NCI-H146 treated with DMSO at 0.1 percent for 48 hours (cell line): Measurements from ENCODE around the gene B3GNT2.

Experiments used
- DNase-seq: peaks from one replicate; lab custom pipeline; 2025; ENCODE audit not compliant: unreplicated experiment; lab: John Stamatoyannopoulos, UW

The B3GNT2 gene

DNA sequence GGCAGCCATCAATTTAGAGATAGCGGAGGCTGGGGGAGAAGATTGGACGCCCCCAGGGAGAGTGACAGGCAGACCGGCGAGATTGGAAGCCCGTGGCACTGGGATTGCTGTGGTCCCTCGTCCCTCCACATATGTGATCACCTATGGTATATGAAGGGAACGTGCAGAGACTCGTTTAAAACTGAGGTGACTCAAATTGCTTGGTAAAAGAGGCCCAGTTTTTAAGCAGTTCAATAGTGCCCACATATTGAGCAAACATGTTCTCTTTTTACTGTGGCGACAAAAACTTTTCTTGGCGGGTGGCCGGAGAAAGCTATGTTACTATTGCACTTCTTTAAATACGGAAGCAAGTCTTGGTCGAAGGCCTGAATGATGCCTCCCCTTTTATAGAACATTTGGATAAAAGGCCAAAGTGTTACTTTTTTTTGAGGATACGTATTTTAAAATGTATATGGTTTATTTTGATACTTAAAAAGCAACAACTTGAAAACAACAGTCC lies 9.1 kb downstream of the B3GNT2 start:
- no peak for DNase-seq

DNA sequence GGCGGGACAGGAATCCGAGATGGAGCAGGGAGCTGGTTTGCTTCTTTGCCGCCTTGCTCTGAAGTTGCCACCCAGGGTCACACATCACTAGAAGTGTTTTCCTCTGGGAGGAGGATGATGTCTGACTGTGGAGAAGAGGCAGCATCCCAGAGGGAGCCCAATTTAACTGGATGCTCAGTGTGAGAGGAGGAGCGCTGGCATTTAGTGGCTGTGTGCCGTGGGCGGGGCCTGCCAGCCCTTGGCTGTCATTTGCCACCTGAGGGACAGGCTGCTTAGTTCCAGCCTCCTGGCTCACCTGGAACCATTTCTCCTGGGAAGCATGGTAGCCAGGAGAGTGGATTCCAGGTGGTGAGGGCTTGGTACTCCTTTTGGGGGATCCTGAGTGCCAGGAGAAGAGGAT lies 9.6 kb downstream of the B3GNT2 start:
- DNase-seq, result no peak

DNA sequence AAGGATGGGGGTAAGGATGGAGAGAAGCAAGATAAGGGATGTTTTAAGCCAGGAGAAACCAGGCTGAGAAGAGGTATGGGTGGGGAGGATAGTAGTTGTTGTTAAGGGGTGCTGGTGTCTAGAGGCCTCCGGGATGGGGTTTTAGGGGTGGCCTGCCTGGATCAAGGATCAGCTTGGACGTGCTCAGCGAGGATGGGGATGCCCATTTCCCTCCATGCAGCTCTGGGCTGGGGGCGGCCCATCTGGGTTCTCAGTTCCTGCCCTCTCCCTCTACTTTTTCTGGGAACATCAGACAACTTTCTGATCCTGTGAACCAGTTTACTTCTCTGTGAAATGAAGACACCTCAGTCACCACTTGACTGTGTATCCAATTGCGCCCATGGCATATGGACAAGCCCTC lies 10.1 kb downstream of the B3GNT2 start:
- DNase-seq, result no peak

DNA sequence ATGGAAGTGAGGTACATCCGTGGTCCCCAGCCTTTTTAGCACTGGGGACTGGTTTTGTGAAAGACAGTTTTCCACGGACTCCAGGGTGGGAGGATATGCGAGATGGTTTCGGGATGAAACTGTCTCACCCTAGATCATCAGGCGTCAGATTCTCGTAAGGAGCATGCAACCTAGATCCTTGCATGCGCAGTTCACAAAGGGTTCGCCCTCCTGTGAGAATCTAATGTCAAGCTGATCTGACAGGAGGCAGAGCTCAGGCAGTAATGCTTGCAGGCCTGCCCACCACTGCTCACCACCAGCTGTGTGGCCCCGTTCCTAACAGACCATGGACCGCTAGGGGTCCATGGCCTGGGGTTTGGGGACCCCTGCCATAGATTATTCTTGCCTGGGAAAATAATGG lies 11.6 kb downstream of the B3GNT2 start:
- no peak for DNase-seq

DNA sequence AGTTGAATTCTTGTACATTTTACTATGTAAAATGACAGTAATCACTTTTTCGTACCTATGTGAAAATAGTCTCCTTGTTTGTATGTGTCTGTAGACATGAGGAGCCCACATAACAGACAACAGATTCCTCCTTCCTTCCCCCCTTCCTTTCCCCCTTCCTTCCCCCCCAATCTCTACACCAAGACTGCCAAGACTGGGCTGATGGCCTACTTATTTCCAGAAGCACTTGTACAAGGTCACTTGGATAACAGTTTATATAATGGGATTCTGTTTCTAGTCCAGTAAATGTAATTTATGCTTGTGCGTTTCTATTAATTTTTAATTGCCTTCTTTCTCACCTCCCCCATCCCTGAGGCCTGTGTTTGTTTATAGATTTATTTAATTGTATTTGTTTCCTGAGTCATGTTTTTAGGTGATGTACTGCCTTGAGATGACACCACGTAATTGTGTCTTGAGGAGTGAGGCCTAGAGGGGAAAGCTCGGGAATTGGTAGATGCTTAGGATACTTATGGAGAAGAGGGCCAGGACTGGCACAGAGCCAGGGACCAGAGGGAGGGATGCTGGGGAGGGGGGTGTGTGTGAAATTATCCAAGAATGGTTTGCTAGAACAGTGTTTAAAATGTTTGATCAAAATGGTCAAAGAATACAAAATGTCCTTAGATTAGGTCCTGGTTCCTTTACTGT lies 12.3 kb downstream of the B3GNT2 start:
- DNase-seq, result no peak

DNA sequence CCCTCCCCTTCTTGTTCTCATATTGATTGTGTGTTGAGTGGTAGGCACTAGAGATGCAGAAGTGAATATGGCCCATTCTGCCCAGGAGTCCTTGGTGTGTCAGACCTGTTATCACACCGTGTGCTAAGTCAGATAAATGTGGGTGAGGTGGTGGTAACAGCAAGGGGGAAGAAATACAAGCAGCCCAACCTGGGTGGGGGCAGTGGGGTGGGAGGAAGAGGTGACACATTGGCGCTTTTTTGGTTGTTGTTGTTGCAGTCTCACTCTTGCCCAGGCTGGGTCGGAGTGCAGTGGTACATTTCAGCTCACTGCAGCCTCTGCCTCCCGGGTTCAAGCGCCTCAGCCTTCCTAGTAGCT lies 12.8 kb downstream of the B3GNT2 start:
- DNase-seq, result no peak

DNA sequence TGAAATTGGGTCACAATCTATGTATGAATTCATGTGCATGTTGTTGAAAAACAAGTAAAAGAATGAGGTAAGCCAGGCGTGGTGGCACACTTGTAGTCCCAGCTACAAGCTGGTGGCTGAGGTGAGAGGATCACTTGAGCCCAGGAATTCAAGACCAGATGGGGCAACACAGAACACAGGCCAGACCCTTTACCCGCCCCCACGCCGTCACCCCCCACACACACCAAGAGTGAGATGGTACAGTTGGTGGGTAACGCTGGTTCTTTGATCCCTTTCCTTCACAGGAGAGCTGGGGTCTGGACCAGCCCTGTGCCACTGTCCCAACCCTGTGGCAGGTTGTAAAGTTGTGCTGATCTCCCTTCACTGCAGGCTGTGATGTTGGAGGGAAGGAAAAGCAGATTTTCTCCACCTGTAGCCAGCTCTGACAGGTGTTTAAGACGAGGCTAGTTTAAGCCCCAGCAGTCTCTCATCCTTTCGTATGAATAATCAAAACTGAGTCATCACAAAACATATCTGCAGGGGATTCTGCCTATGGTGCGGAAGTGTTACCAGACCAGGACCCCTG lies 13.6 kb downstream of the B3GNT2 start:
- no peak for DNase-seq

DNA sequence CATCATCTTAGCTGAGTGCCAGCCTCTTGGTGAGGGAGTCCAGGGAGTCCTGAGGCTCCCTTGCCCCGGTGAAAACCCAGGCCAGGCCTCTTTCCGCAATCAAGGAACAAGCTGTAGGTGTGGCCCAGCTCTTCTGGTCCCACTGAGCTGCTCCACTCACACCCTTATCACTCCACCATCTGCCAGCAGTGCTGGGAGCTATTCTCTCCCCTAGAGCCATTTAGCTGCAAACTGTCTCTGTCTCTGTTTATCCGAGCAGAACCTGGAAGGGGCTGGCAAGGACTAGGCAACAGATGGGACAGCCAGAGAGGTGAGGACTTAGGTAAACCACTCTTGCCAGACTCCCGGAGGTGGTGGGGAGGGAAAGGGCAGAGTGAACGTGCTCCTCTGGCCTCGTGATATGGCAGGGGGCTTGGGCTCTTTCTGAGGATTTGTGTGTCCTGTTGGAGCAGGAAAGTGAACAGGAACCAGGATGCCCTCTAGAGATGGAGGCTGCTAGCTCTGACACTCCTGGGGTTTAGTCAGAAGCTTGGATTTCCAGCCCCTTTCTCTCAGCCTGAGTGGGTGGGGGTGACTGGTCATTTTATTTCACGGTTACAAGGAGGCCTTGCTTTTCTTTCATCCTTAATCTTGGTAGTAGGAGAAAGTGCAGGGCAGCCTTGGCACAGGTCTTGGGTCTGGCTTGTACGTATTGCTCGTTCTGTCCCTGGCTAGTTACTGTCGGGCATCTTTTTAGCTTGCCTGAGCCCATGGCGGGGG lies 19.6 kb downstream of the B3GNT2 start:
- DNase-seq, result no peak

DNA sequence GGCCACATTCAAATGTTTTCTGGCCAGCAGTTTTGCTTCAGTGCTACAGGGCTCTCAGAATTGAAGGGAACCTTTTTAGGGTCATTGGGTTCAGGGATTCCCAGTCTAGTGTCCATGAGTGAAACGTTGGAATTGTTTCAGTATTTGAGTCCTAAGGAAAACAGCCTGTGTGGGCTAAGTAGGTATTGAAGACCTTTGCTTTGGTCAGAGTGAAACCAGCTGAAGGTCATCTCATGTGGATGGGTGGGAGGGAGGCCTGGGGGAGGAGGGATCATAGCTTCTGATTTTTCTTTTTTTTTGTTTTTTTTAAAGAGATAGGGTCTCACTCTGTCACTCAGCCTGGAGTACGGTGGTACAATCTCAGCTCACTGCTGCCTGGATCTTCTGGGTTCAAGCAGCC lies 20.2 kb downstream of the B3GNT2 start:
- no peak for DNase-seq

DNA sequence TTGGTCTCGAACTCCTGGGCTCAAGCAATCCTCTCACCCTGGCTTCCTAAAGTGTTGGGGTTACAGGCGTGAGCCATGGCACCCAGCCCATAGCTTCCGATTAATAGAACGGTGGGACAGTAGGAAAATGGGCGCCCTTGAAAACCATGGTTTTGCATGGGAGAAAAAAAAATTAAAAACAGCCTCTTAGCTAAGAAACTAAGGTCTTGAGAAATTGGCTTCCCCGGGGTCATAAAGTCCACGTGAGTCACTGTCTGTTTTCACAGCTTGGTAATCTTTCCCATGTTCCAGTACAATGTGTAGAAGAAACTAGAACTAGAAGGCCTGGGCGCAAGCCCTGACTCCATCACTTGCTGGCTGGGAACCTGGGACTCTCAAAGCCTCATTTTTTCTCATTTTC lies 20.7 kb downstream of the B3GNT2 start:
- no peak for DNase-seq

DNA sequence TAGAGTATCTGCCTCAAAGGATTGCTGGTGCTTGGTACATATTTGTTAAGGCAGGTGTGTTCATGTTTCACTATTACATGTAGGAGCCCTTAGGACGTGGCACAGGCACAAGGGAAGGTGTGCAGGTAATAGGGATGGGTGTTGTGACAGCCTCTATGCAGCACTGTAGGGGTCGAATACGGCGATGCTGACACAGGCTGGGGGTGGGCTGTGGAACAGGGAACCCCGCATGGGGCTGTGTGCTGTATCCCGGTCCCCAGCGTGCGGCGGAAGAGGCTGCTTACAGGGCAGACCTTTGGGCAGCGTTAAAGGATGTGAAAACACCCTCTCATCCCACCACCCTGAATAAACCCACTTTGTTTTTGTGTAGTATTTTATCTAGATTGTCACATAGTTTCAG lies 21.5 kb downstream of the B3GNT2 start:
- no peak for DNase-seq

DNA sequence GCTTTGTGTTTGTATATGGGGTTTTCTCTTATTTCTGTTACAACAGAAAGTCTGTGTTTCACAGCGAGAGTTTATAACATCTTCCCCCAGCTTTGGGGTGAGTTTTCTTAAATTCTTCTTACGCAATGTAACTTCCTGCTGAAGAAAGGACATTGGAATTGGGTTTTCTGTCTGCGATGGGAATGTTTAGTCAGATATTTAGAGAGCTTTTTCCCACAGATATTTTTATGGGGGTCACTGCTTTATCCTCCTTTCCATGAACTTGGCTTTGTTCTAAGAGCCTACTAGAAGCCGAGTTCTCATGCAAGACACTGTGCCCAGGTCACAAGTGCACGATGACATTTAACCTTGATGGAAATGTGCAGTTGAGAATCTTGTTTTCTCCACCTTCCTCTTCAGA lies 22.1 kb downstream of the B3GNT2 start:
- DNase-seq, result no peak

DNA sequence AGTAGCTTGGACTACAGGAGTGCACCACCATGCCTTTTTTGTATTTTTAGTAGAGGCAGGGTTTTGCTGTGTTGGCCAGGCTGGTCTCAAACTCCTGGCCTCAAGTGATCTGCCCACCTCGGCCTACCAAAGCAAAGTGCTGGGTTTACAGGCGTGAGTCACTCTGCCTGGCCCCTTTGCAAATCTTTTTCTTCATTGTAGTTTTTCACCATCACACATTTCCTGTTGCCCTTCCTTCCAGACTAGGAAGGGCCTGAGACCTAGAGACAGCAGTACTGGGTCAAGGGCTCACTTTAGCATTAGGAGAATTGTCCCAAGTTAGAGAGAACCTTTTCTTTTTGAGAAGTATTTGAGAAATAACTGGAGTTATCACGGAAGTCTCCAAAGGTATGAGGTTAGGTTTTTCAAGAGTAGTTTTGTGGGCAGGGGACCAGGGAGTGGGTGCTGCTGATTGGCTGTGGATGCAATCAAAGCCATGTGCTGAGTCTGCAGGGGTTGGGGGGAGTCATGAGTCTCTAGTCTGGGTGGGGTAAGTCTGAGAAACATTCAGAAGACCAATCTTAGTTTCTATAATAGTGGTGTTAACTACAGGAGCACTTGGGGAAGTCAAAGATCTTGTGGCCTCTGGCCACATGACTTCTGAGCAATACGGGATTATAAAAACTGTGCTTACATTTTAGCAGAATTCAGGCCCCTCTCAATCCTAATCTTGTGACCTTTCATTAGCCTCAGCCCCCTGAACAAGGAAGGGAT lies 23.7 kb downstream of the B3GNT2 start:
- DNase-seq, result no peak

DNA sequence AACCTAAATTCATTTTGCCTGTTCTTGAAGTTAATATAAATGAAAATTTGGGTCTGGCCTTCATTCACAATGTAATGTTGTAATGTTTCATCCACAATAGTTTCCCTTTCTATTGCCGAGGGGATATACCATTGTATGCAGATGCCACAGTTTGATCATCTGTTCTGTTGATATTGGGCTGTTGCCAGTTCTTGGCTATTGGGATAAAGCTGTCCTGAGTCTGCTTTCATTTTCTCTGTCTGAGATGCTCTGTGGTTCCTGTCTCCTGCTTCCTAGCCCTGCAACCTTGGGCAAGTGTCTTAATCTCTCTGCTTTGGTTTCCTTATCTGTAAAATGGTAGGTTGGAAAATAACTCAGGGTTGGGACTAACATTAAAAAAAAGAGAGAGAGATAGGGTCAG lies 25.2 kb downstream of the B3GNT2 start:
- DNase-seq, result no peak

DNA sequence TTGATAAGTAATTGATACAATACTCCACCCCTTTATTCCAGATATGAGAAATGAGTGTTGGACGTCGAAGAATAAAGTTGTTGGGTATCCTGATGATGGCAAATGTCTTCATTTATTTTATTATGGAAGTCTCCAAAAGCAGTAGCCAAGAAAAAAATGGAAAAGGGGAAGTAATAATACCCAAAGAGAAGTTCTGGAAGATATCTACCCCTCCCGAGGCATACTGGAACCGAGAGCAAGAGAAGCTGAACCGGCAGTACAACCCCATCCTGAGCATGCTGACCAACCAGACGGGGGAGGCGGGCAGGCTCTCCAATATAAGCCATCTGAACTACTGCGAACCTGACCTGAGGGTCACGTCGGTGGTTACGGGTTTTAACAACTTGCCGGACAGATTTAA lies 26.3 kb downstream of the B3GNT2 start:
- DNase-seq, result no peak

DNA sequence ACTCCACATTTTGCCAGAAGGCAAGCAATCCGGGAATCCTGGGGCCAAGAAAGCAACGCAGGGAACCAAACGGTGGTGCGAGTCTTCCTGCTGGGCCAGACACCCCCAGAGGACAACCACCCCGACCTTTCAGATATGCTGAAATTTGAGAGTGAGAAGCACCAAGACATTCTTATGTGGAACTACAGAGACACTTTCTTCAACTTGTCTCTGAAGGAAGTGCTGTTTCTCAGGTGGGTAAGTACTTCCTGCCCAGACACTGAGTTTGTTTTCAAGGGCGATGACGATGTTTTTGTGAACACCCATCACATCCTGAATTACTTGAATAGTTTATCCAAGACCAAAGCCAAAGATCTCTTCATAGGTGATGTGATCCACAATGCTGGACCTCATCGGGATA lies 26.8 kb downstream of the B3GNT2 start:
- DNase-seq, result no peak

DNA sequence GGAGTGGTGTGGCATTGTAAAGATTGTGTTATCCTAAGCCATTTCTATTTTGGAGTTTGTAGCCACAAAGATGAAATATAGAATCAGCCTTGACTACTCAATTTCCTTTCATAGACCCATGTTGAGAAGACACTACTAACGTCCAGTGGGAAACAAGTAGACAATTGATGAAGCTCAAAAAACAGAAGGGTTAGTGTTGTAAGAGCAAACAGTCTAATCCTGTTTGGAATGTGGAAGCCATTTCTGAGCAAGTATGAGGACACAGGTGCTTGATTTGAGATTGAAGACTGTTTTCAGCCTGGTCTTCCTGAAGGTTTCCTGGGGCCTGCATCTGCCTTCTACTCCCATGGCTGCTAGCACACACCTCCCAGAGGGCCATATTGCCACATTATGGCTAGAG lies 29.1 kb downstream of the B3GNT2 start:
- DNase-seq, result no peak

DNA sequence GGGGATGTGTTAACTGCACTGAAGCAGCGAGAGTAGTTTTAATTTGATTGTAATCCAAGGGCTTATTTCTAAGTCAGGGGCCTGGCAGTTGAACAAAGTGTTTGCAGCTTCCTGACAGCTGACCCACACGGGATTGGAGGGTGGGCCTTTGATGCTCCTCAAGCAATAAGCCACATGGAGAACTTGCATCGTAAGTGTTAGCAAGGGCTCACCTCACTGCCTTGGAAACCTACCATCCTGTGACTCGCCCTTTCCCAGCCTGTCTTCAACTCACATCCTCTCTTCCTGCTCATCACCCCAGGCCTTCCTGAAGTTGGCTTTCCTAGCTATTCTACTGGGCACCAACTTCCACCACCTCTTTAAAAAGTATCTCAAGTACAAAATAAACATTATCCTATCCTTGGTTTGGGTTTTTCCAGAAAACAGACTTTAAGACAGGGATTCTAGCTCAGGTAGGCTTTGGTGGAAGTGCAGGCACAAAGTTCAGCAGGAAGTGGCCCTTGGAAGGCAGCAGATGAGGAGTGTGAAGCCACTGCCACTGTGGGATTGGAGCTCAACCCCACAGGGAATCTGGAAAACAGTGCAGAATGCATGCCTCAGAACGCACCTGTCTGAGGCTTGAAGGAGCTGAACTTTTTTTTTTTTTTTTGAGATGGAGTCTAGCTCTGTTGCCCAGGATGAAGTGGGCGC lies 31.6 kb downstream of the B3GNT2 start:
- DNase-seq, result no peak

DNA sequence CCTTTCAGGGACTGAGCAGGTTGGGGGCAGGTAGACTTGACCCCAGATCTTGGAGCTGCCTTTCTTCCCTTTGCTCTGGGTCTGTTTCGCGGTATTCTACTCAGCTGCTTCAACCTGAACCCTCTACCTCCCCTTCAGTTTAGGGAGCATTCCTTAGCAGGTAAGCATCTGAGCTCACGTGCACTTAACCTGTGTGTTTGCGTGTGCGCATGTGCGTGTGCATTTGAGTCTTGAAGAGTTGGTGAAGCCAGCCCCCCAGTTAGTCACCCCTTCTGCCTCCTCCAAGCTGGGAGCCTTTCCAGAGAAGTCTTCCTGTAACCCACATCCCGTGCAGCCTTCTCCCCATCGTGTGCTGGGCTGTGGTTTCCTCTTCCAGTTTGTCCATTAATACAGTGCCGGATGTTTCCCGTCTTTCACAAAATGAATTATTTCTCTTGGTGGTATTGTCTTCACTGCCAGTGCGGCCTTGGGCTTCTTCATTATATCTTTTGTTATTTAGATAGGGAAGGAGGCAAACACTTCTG lies 33.2 kb downstream of the B3GNT2 start:
- DNase-seq, result no peak

DNA sequence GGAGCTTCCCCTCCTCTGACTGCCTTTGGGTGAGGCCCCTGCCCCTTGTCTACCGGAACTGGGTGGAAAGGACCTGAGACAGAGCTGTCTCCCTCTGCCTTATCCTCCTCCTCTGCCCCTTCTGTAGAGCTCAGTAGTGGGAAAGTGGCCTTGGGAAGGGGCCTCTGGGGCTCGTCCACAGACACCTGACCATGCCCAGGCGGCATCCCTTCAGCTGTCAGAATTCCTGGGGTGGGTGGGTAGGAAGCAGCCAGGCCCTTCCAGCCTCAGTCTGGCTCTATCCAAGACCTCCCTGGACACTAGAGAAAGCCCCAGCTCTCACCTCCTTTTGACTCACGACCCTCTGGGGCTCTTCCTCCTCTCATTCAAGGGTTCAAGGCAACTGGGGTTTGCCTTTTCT lies 35.6 kb downstream of the B3GNT2 start:
- no peak for DNase-seq
